Liver (tissue), 3 donors: ENCODE results near the gene GRIA1.

Experiments
- ATF3 ChIP-seq: IDR thresholded peaks from 2 replicates; pipeline ENCODE4 v1.6.1; 2016; ENCODE audit warnings: antibody characterized with exemption
- CTCF ChIP-seq: fragments of 150-350 bp; IDR thresholded peaks from 2 replicates; pipeline ENCODE4 v1.5.1; 2017; ENCODE audit warnings: improper control_type of control experiment, low read depth, low read length; ENCODE audit not compliant: missing input control
- FOXA1 ChIP-seq: IDR thresholded peaks from 2 replicates; pipeline ENCODE4 v1.6.1; 2016; ENCODE audit warnings: antibody characterized with exemption
- GABPA ChIP-seq, 2 donors: IDR thresholded peaks in 1 of 2; conservative IDR thresholded peaks in 1 of 2; 2 replicates each; pipeline ENCODE4 v1.6.1; 2016; ENCODE audit warnings: antibody characterized with exemption in 2 of 2, mild to moderate bottlenecking in 1 of 2, moderate library complexity in 1 of 2
- JUND ChIP-seq, 2 donors: IDR thresholded peaks; 2 replicates each; pipeline ENCODE4 v1.6.1; 2016; ENCODE audit warnings: antibody characterized with exemption in 2 of 2
- MAX ChIP-seq: IDR thresholded peaks from 2 replicates; pipeline ENCODE4 v1.6.1; 2016; ENCODE audit warnings: antibody characterized with exemption
- NR2F2 ChIP-seq: IDR thresholded peaks from 2 replicates; pipeline ENCODE4 v1.6.1; 2016; ENCODE audit warnings: antibody characterized with exemption
- RAD21 ChIP-seq, 2 donors: IDR thresholded peaks; 2 replicates each; pipeline ENCODE4 v1.6.1; 2016; ENCODE audit warnings: antibody characterized with exemption in 2 of 2, mild to moderate bottlenecking in 2 of 2
- REST ChIP-seq: IDR thresholded peaks from 2 replicates; pipeline ENCODE4 v1.6.1; 2016; ENCODE audit warnings: antibody characterized with exemption, mild to moderate bottlenecking
- TAF1 ChIP-seq: conservative IDR thresholded peaks from 2 replicates; pipeline ENCODE4 v1.6.1; 2016; ENCODE audit warnings: antibody characterized with exemption, mild to moderate bottlenecking
- YY1 ChIP-seq: IDR thresholded peaks from 2 replicates; pipeline ENCODE4 v1.6.1; 2016; ENCODE audit warnings: antibody characterized with exemption, mild to moderate bottlenecking
- ZBTB33 ChIP-seq: IDR thresholded peaks from 2 replicates; pipeline ENCODE4 v1.6.1; 2016; ENCODE audit warnings: antibody characterized with exemption
- donor health status: healthy.
- donor health status: healthy.

- no peak for TF ChIP-seq CTCF
- no peak for TF ChIP-seq YY1
- TF ChIP-seq GABPA (IDR thresholded peaks at IDR 0.05 in 1 of 2, conservative IDR thresholded peaks at IDR 0.05 in 1 of 2), result no peak
- no peak for TF ChIP-seq REST
- TF ChIP-seq NR2F2, result no peak
- TF ChIP-seq ATF3, result no peak
- no peak for TF ChIP-seq TAF1
- TF ChIP-seq MAX, result no peak
- no peak for TF ChIP-seq ZBTB33
- no peak for TF ChIP-seq JUND (IDR thresholded peaks at IDR 0.05)
- TF ChIP-seq FOXA1, result no peak
- no peak for TF ChIP-seq RAD21 (IDR thresholded peaks at IDR 0.05)
These were observed 21.2 kb downstream of the GRIA1 start for GRCh38 chr5:153511622-153512021.
